AG04450 (cell line): ENCODE measurements around the gene ZNF700. TPM values are rescaled to one million over a fixed set of nuclear protein-coding genes. Genes with fewer than 3 reads are reported as not detected.
"Not testable (repeated sequence)": the region's sequence is repeated elsewhere in the genome, so short reads cannot be mapped to it uniquely, and the experiment has no call there.

Experiments used
- CTCF ChIA-PET: fragments of 300-600, 350-600 bp; formaldehyde crosslinking; extraction: SDS; loops from one replicate; lab custom pipeline; 2022; ENCODE audit warnings: antibody characterized with exemption, inconsistent platforms; lab: Charles Lee
- POLR2A ChIA-PET: fragments of 350-600 bp; formaldehyde crosslinking; extraction: SDS; loops from one replicate; lab custom pipeline; 2021; ENCODE audit warnings: antibody characterized with exemption, inconsistent platforms; lab: Yijun Ruan, JAX
- DNase-seq: peaks from one replicate; pipeline ENCODE4 v3.0.0-alpha.2; 2011; ENCODE audit warnings: low read depth, low spot score
- H3K27ac ChIP-seq: one replicate; pipeline ENCODE4 v1.5.1; 2012; ENCODE audit warnings: low read depth, low read length, control low read depth
- H3K27me3 ChIP-seq: one replicate; pipeline ENCODE4 v1.6.0; 2012; ENCODE audit warnings: low read length; ENCODE audit not compliant: control insufficient read depth, insufficient read depth
- H3K4me3 ChIP-seq: 2 replicates; pipeline ENCODE4 v1.5.1; 2011; ENCODE audit warnings: mild to moderate bottlenecking, low read depth, low read length, control low read depth
- H3K9me3 ChIP-seq: 2 replicates; pipeline ENCODE4 v1.5.1; 2012; ENCODE audit warnings: low read length; ENCODE audit not compliant: control insufficient read depth, insufficient read depth
- polyA plus RNA-seq: library from polyadenylated mRNA; depleted of rRNA; stranded (reverse); fragments of >200 nt; gene quantifications from 2 replicates; pipeline ENCODE4 v1.2.3, GENCODE V29; 2011; rRNA removed
- small RNA-seq: library from RNA; depleted of rRNA; stranded (forward); fragments of <200 nt; gene quantifications from one replicate; pipeline ENCODE3, GENCODE V24; 2012; ENCODE audit warnings: low read depth; ENCODE audit not compliant: insufficient read length
- TF ChIP-seq, protein P1 (sequence below): IDR thresholded peaks from 2 replicates; pipeline ENCODE4 v1.5.1; 2011; ENCODE audit warnings: low read depth, low read length, control low read depth, inconsistent platforms

ZNF700 gene
- polyA plus RNA-seq, 1 experiment = 8.4 TPM

DNA sequence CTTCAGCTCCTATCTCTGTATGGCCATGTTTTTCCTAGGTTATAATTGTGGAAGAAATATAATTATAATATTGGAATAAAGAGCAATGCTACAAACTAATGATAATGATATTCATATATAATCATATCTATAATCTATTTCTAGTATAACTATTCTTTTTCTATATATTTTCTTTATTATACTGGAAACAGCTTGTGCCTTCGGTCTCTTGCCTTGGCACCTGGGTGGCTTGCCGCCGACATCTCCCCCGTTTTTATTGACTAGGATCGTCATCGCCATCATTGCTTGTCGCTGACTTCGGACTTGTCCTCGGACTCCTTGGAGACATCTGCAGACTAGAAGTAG, 64.2 kb downstream of the ZNF700 start:
- ChIA-PET POLR2A (interaction anchor here (0.7 to 1.9 kb wide), 4 partner anchors 25 to 192 kb away, joined by 3 to 11 read pairs (median 5); partner anchors contain the start of genes ZNF433 and ZNF700), CTCF (interaction anchor here (0.6 to 6.0 kb wide), 15 partner anchors 8 to 805 kb away, joined by 3 to 68 read pairs (median 4); partner anchors contain the start of genes ZNF491, ZNF700 and ZNF763)
- Histone ChIP-seq H3K27ac (no peak overlapping the region), H3K9me3 (peaks cover 15% of the 10 kb centered on the region; the same call in 1 of the 2 replicates), H3K27me3 (no peaks in the 10 kb centered on the region), H3K4me3 (no peak overlapping the region)
- TF ChIP-seq, protein P1, sequence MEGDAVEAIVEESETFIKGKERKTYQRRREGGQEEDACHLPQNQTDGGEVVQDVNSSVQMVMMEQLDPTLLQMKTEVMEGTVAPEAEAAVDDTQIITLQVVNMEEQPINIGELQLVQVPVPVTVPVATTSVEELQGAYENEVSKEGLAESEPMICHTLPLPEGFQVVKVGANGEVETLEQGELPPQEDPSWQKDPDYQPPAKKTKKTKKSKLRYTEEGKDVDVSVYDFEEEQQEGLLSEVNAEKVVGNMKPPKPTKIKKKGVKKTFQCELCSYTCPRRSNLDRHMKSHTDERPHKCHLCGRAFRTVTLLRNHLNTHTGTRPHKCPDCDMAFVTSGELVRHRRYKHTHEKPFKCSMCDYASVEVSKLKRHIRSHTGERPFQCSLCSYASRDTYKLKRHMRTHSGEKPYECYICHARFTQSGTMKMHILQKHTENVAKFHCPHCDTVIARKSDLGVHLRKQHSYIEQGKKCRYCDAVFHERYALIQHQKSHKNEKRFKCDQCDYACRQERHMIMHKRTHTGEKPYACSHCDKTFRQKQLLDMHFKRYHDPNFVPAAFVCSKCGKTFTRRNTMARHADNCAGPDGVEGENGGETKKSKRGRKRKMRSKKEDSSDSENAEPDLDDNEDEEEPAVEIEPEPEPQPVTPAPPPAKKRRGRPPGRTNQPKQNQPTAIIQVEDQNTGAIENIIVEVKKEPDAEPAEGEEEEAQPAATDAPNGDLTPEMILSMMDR = no peak
- DNase-seq = no peak

- H3K27me3 ChIP-seq, H3K4me3 ChIP-seq, H3K27ac ChIP-seq, POLR2A ChIA-PET, DNase-seq, H3K9me3 ChIP-seq: not testable (repeated sequence)
- CTCF ChIA-PET = interaction anchor here (0.7 to 6.0 kb wide), 3 partner anchors 68 to 194 kb away, joined by 3 to 59 read pairs (median 7); partner anchors contain the start of gene ZNF491
Observed at GRCh38 chr19:11991921-11992320, 67.0 kb downstream of the ZNF700 start.

GRCh38 chr19:11995174-11995573, 70.3 kb downstream of the ZNF700 start:
- no peak overlapping the region for H3K27ac ChIP-seq
- ChIA-PET CTCF (no interaction called here), POLR2A (interaction anchor here (0.7 kb wide), 1 partner anchor 167 kb away, joined by 3 read pairs; no protein-coding TSS in a partner anchor)
- H3K27me3 ChIP-seq = no peaks in the 10 kb centered on the region
- no peak for DNase-seq
- H3K4me3 ChIP-seq = no peak overlapping the region
- H3K9me3 ChIP-seq = peaks cover 7% of the 10 kb centered on the region
- TF ChIP-seq, protein P1 = no peak

Small RNAs within 50 kb of the gene (small RNA-seq; reads per million reads assigned to genes)
- not detected for gene RNA5SP464

Other genes with a start within 250 kb of the ZNF700 start
- 2.6 and 3.8 TPM in 2 replicates for gene ZNF823, start 186.2 kb upstream of the ZNF700 start, polyA plus RNA-seq
- gene ZNF441, start 158.1 kb upstream of the ZNF700 start, polyA plus RNA-seq = 4.6 and 6.3 TPM in 2 replicates
- 2.1 and 2.2 TPM in 2 replicates for gene ZNF491, start 126.6 kb upstream of the ZNF700 start, polyA plus RNA-seq
- gene ZNF440, start 110.8 kb upstream of the ZNF700 start, polyA plus RNA-seq = 4.9 and 6.3 TPM in 2 replicates
- 5.3 and 7.0 TPM in 2 replicates for gene ZNF439, start 76.4 kb upstream of the ZNF700 start, polyA plus RNA-seq
- 4.5 and 5.5 TPM in 2 replicates for gene ZNF69, start 37.3 kb upstream of the ZNF700 start, polyA plus RNA-seq
- gene ZNF763, start 39.9 kb downstream of the ZNF700 start, polyA plus RNA-seq = 2.1 and 3.0 TPM in 2 replicates
- gene ZNF433, start 110.6 kb downstream of the ZNF700 start, polyA plus RNA-seq = 4.3 and 5.6 TPM in 2 replicates
- 0.12 and 0.15 TPM in 2 replicates for gene ZNF878, start 127.9 kb downstream of the ZNF700 start, polyA plus RNA-seq
- gene ZNF844, start 139.6 kb downstream of the ZNF700 start, polyA plus RNA-seq = 4.5 and 6.9 TPM in 2 replicates
- gene ZNF20, start 215.2 kb downstream of the ZNF700 start, polyA plus RNA-seq = 2.4 and 2.7 TPM in 2 replicates
- gene ZNF625, start 231.6 kb downstream of the ZNF700 start, polyA plus RNA-seq = 3.3 and 3.4 TPM in 2 replicates
- 3.5 and 4.0 TPM in 2 replicates for gene ZNF136, start 238.0 kb downstream of the ZNF700 start, polyA plus RNA-seq